HG03097 (cell line): Measurements from ENCODE around the gene RASAL1.

ENCODE experiments used
- ATAC-seq: cut with Tn5 transposase; IDR thresholded peaks from one replicate; pipeline ENCODE4 v1.9.1; 2021; ENCODE audit not compliant: unreplicated experiment, low FRiP score

Gene RASAL1

GRCh38 chr12:113162102-113163029 is 26.8 kb upstream of the RASAL1 start:
- ATAC-seq, result no peak

GRCh38 chr12:113161415-113162016 is 26.0 kb upstream of the RASAL1 start:
- ATAC-seq, result no peak

- ATAC-seq, result no peak
Observed at GRCh38 chr12:113159937-113160336, 24.4 kb upstream of the RASAL1 start.

GRCh38 chr12:113158439-113159203 is 23.1 kb upstream of the RASAL1 start:
- no peak for ATAC-seq

- no peak for ATAC-seq
Observed at GRCh38 chr12:113157218-113157859, 21.8 kb upstream of the RASAL1 start.

- no peak for ATAC-seq
Observed at GRCh38 chr12:113155646-113156045, 20.1 kb upstream of the RASAL1 start.

- ATAC-seq, result no peak
Observed at GRCh38 chr12:113155060-113155459, 19.5 kb upstream of the RASAL1 start.

GRCh38 chr12:113154351-113154973 is 18.9 kb upstream of the RASAL1 start:
- no peak for ATAC-seq

- peak; percentile 66 for ATAC-seq
Observed at GRCh38 chr12:113152835-113153814, 17.6 kb upstream of the RASAL1 start.

GRCh38 chr12:113152196-113152834 is 16.8 kb upstream of the RASAL1 start:
- ATAC-seq, result no peak

GRCh38 chr12:113151655-113152054 is 16.1 kb upstream of the RASAL1 start:
- ATAC-seq, result no peak

- no peak for ATAC-seq
Observed at GRCh38 chr12:113149361-113150150, 14.0 kb upstream of the RASAL1 start, which contains the start of gene CFAP73. Gene CFAP73 (plus strand): TSS chr12:113149724. CDS start chr12:113149858, 134 bp downstream.

- ATAC-seq, result no peak
Observed at GRCh38 chr12:113146999-113147398, 11.4 kb upstream of the RASAL1 start.

- ATAC-seq, result no peak
Observed at GRCh38 chr12:113145720-113146551, 10.4 kb upstream of the RASAL1 start.

GRCh38 chr12:113144806-113145205 is 9.2 kb upstream of the RASAL1 start:
- no peak for ATAC-seq

GRCh38 chr12:113143959-113144358 is 8.4 kb upstream of the RASAL1 start:
- no peak for ATAC-seq

- no peak for ATAC-seq
Observed at GRCh38 chr12:113142886-113143332, 7.3 kb upstream of the RASAL1 start.
